Measurements from ENCODE around the gene IFT52. TPM values are rescaled to one million over a fixed set of nuclear protein-coding genes. Genes with fewer than 3 reads are reported as not detected.
"Not testable (repeated sequence)": the region's sequence is repeated elsewhere in the genome, so short reads cannot be mapped to it uniquely, and the experiment has no call there.

The IFT52 gene
- total RNA-seq, 1 experiment from 2014 or later: 86.2 TPM

GRCh38 chr20:43579861-43580793, 10.6 kb upstream of the IFT52 start:
- no peak overlapping the region for H3K4me3 ChIP-seq
- no peaks in the 10 kb centered on the region for H3K27me3 ChIP-seq
- no peak for DNase-seq
- H3K9me3 ChIP-seq (replicated peaks): no peaks in the 10 kb centered on the region
- H3K36me3 ChIP-seq: no peaks in the 10 kb centered on the region
- H3K27ac ChIP-seq: no peak overlapping the region
- peaks cover 45% of the 10 kb centered on the region for H3K4me1 ChIP-seq

GRCh38 chr20:43583133-43583864, 7.4 kb upstream of the IFT52 start:
- H3K27ac ChIP-seq: peak overlapping the region; percentile 80
- no peaks in the 10 kb centered on the region for H3K36me3 ChIP-seq
- H3K9me3 ChIP-seq (replicated peaks): no peaks in the 10 kb centered on the region

GRCh38 chr20:43583982-43584432, 6.7 kb upstream of the IFT52 start:
- DNase-seq: peak; percentile 99
- no peak overlapping the region for H3K4me3 ChIP-seq
- H3K9me3 ChIP-seq (replicated peaks): no peaks in the 10 kb centered on the region
- H3K27me3 ChIP-seq: no peaks in the 10 kb centered on the region
- H3K36me3 ChIP-seq: no peaks in the 10 kb centered on the region
- H3K4me1 ChIP-seq: peaks cover 30% of the 10 kb centered on the region
- peak overlapping the region; percentile 80 for H3K27ac ChIP-seq

More at GRCh38 chr20:43583133-43583864, 7.4 kb upstream of the IFT52 start:
- Histone ChIP-seq H3K27me3 (no peaks in the 10 kb centered on the region), H3K4me1 (peaks cover 34% of the 10 kb centered on the region), H3K4me3 (no peak overlapping the region)
- DNase-seq: no peak

- H3K9me3 ChIP-seq (replicated peaks): no peaks in the 10 kb centered on the region
- no peak overlapping the region for H3K4me3 ChIP-seq
- H3K36me3 ChIP-seq: no peaks in the 10 kb centered on the region
- DNase-seq: peak; percentile 84 to 87
- H3K4me1 ChIP-seq: peaks cover 28% of the 10 kb centered on the region
- H3K27me3 ChIP-seq: no peaks in the 10 kb centered on the region
- peak overlapping the region; percentile 80 for H3K27ac ChIP-seq
Observed at GRCh38 chr20:43584448-43585136, 6.1 kb upstream of the IFT52 start.

- peaks cover 23% of the 10 kb centered on the region for H3K4me1 ChIP-seq
- no peaks in the 10 kb centered on the region for H3K36me3 ChIP-seq
- DNase-seq: no peak
- no peaks in the 10 kb centered on the region for H3K9me3 ChIP-seq (replicated peaks)
- no peaks in the 10 kb centered on the region for H3K27me3 ChIP-seq
- no peak overlapping the region for H3K27ac ChIP-seq
- H3K4me3 ChIP-seq: no peak overlapping the region
Observed at GRCh38 chr20:43586641-43587040, 4.1 kb upstream of the IFT52 start.

GRCh38 chr20:43588526-43588925, 2.2 kb upstream of the IFT52 start:
- H3K27me3 ChIP-seq; DNase-seq; H3K4me3 ChIP-seq; H3K36me3 ChIP-seq; H3K9me3 ChIP-seq (replicated peaks); H3K27ac ChIP-seq: not testable (repeated sequence)
- peaks cover 21% of the 10 kb centered on the region for H3K4me1 ChIP-seq

- Histone ChIP-seq H3K27ac (peak overlapping the region; percentile 88; the same call in 1 of the 2 replicates), H3K4me3 (peak overlapping the region; percentile 92), H3K9me3 (replicated peaks) (no peaks in the 10 kb centered on the region), H3K4me1 (peaks cover 7% of the 10 kb centered on the region), H3K27me3 (no peaks in the 10 kb centered on the region), H3K36me3 (0 out of 2 replicates have a peak, but pooled peaks cover 3% of the 10 kb centered on the region)
- peak; percentile 36 to 63 for DNase-seq
Observed at GRCh38 chr20:43590036-43590391, 723 bp upstream of the IFT52 start.

GRCh38 chr20:43601960-43602359, 11.2 kb downstream of the IFT52 start:
- peaks cover 60% of the 10 kb centered on the region for H3K36me3 ChIP-seq
- H3K27me3 ChIP-seq; H3K4me3 ChIP-seq; H3K27ac ChIP-seq; H3K9me3 ChIP-seq (replicated peaks); DNase-seq; H3K4me1 ChIP-seq: not testable (repeated sequence)

GRCh38 chr20:43603124-43603523, 12.4 kb downstream of the IFT52 start:
- H3K4me1 ChIP-seq: no peaks in the 10 kb centered on the region
- no peaks in the 10 kb centered on the region for H3K27me3 ChIP-seq
- no peak overlapping the region for H3K27ac ChIP-seq
- peaks cover 53% of the 10 kb centered on the region for H3K36me3 ChIP-seq
- no peak overlapping the region for H3K4me3 ChIP-seq
- H3K9me3 ChIP-seq (replicated peaks): no peaks in the 10 kb centered on the region
- DNase-seq: no peak

- no peak for DNase-seq
- Histone ChIP-seq H3K36me3 (peaks cover 47% of the 10 kb centered on the region), H3K27me3 (no peaks in the 10 kb centered on the region), H3K4me3 (no peak overlapping the region), H3K4me1 (no peaks in the 10 kb centered on the region), H3K27ac (no peak overlapping the region), H3K9me3 (replicated peaks) (no peaks in the 10 kb centered on the region)
Observed at GRCh38 chr20:43605715-43606114, 15.0 kb downstream of the IFT52 start.

GRCh38 chr20:43607278-43607677, 16.5 kb downstream of the IFT52 start:
- H3K4me3 ChIP-seq; H3K4me1 ChIP-seq; H3K9me3 ChIP-seq (replicated peaks); DNase-seq; H3K27me3 ChIP-seq; H3K27ac ChIP-seq: not testable (repeated sequence)
- H3K36me3 ChIP-seq: peaks cover 41% of the 10 kb centered on the region

- H3K27me3 ChIP-seq: no peaks in the 10 kb centered on the region
- peaks cover 35% of the 10 kb centered on the region for H3K36me3 ChIP-seq
- H3K4me1 ChIP-seq: no peaks in the 10 kb centered on the region
- H3K27ac ChIP-seq: no peak overlapping the region
- no peak for DNase-seq
- H3K4me3 ChIP-seq: no peak overlapping the region
- H3K9me3 ChIP-seq (replicated peaks): no peaks in the 10 kb centered on the region
Observed at GRCh38 chr20:43631598-43631997, 40.9 kb downstream of the IFT52 start.

- peaks cover 60% of the 10 kb centered on the region for H3K36me3 ChIP-seq
Observed at GRCh38 chr20:43636429-43636828, 45.7 kb downstream of the IFT52 start.

GRCh38 chr20:43642548-43642947, 51.8 kb downstream of the IFT52 start:
- H3K4me1 ChIP-seq: no peaks in the 10 kb centered on the region
- DNase-seq: no peak
- peaks cover 46% of the 10 kb centered on the region for H3K36me3 ChIP-seq
- H3K4me3 ChIP-seq: no peak overlapping the region
- no peak overlapping the region for H3K27ac ChIP-seq
- no peaks in the 10 kb centered on the region for H3K27me3 ChIP-seq
- no peaks in the 10 kb centered on the region for H3K9me3 ChIP-seq (replicated peaks)

More at GRCh38 chr20:43636429-43636828, 45.7 kb downstream of the IFT52 start:
- H3K4me3 ChIP-seq: no peak overlapping the region
- H3K27me3 ChIP-seq: no peaks in the 10 kb centered on the region
- H3K4me1 ChIP-seq: no peaks in the 10 kb centered on the region
- no peak for DNase-seq
- no peaks in the 10 kb centered on the region for H3K9me3 ChIP-seq (replicated peaks)
- no peak overlapping the region for H3K27ac ChIP-seq
